Suprapubic skin (tissue), 3 donors: ENCODE data around the gene KRT15.

ENCODE experiments used
- EP300 ChIP-seq: sonication (generic); formaldehyde crosslinking; IDR thresholded peaks from one replicate; pipeline ENCODE4 v1.6.1; 2017; ENCODE audit warnings: antibody characterized with exemption
- POLR2A ChIP-seq, 2 donors: fragments of 450-650 bp; IDR thresholded peaks; one replicate each; pipeline ENCODE4 v1.6.1; 2017; ENCODE audit warnings: antibody characterized with exemption in 2 of 2, mild to moderate bottlenecking in 2 of 2, moderate library complexity in 2 of 2
- TF ChIP-seq, protein P1 (sequence below), 2 donors: fragments of 200-600 bp in 1 of 2; fragments of 450-650 bp in 1 of 2; sonication (generic) in 1 of 2; IDR thresholded peaks; one replicate each; pipeline ENCODE4 v1.5.1; 2016 to 2019; ENCODE audit warnings: antibody characterized with exemption in 2 of 2, mild to moderate bottlenecking in 1 of 2, moderate library complexity in 1 of 2

DNA sequence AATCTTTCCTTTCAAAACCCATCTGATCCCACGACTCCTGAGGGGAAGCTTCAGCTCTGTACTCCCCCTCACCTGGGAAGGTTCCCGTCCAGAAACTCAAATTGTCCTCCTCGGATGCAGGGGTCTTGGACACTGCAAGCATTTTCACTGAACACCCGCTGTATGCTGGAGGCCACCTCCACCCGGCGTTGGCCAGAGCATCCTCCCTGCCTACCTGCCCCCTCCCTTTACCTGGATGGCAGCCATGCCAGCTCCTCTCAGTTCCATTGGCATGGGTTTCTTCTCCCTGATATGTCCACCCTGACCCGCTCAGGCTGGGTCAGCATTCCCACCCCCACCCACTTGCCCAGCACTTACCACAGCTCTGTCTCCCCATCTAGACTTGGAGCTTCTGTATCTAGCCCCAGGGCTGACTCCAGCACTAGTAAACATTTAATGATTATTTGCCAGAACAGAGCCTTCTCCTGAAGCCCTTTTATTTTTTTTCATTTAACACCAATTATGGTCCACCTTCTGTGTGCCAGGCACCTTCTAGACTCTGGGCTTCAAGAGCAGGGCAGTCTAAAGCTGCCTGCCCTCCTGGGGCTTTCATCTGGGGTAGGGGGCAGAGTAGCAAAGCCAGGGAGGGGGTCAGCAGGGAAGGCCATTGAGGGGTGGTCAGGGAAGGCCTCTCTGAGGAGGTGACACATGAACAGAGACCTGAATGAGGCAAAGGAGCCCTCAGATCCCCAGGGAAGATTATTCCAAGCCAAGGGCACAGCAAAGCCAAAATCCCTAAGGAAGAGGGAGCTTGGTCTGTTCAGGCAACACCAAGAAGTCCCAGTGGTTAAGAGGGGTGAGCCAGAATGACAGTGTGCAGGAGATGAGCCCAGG is 18.3 kb upstream of the KRT15 start:
- no peak for TF ChIP-seq POLR2A (IDR thresholded peaks at IDR 0.05)
- TF ChIP-seq, protein P1, sequence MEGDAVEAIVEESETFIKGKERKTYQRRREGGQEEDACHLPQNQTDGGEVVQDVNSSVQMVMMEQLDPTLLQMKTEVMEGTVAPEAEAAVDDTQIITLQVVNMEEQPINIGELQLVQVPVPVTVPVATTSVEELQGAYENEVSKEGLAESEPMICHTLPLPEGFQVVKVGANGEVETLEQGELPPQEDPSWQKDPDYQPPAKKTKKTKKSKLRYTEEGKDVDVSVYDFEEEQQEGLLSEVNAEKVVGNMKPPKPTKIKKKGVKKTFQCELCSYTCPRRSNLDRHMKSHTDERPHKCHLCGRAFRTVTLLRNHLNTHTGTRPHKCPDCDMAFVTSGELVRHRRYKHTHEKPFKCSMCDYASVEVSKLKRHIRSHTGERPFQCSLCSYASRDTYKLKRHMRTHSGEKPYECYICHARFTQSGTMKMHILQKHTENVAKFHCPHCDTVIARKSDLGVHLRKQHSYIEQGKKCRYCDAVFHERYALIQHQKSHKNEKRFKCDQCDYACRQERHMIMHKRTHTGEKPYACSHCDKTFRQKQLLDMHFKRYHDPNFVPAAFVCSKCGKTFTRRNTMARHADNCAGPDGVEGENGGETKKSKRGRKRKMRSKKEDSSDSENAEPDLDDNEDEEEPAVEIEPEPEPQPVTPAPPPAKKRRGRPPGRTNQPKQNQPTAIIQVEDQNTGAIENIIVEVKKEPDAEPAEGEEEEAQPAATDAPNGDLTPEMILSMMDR (IDR thresholded peaks at IDR 0.05), result no peak
- no peak for TF ChIP-seq EP300
